Right atrium auricular region (tissue), 2 donors: ENCODE results near the gene SMAP2. TPM values are rescaled to one million over a fixed set of nuclear protein-coding genes. Genes with fewer than 3 reads are reported as not detected.
"Not testable (repeated sequence)": the region's sequence is repeated elsewhere in the genome, so short reads cannot be mapped to it uniquely, and the experiment has no call there.

Experiments
- DNase-seq: peaks from one replicate; pipeline ENCODE4 v3.0.0-alpha.2; 2019; ENCODE audit warnings: low spot score
- H3K27ac ChIP-seq, 2 donors: fragments of 200-600 bp; sonication (generic); 1 replicate in 1 of 2; 2 replicates in 1 of 2; pipeline ENCODE4 v1.5.1; 2016 to 2019
- H3K27me3 ChIP-seq, 2 donors: fragments of 200-600 bp; sonication (generic); one replicate each; pipeline versions ENCODE4 v1.5.1 to v1.6.0; 2017 to 2019
- H3K36me3 ChIP-seq: fragments of 200-600 bp; sonication (generic); one replicate; pipeline ENCODE4 v1.5.1; 2016
- H3K4me1 ChIP-seq, 2 donors: fragments of 200-600 bp; sonication (generic); one replicate each; pipeline versions ENCODE4 v1.5.1 to v1.6.0; 2017 to 2019
- H3K4me3 ChIP-seq, 2 donors: fragments of 200-600 bp; sonication (generic); 1 replicate in 1 of 2; 2 replicates in 1 of 2; pipeline ENCODE4 v1.5.1; 2017 to 2019; ENCODE audit warnings: mild to moderate bottlenecking in 1 of 2, moderate library complexity in 1 of 2
- H3K9me3 ChIP-seq, 2 donors: fragments of 200-600 bp; sonication (generic); one replicate each; pipeline ENCODE4 v1.5.1; 2019
- CTCF ChIP-seq, 2 donors: fragments of 200-600 bp; sonication (generic); IDR thresholded peaks; one replicate each; pipeline ENCODE4 v1.5.1; 2019; ENCODE audit warnings: antibody characterized with exemption in 2 of 2
- total RNA-seq, 2 donors: library from RNA; depleted of rRNA; stranded (reverse); fragments of >200 nt; gene quantifications; one replicate each; pipeline ENCODE4 v1.1.0, GENCODE V29; 2016

SMAP2 gene
- total RNA-seq, 2 donors from 2014 or later: 19.8 to 20.8 TPM

GRCh38 chr1:40385437-40386358 lies 12.2 kb downstream of the SMAP2 start:
- peaks cover 0 to 44% of the 10 kb centered on the region in 2 donors for H3K4me1 ChIP-seq
- no peaks in the 10 kb centered on the region for H3K36me3 ChIP-seq
- H3K9me3 ChIP-seq: no peaks in the 10 kb centered on the region
- no peak for TF ChIP-seq CTCF (IDR thresholded peaks at IDR 0.05)
- no peaks in the 10 kb centered on the region for H3K27me3 ChIP-seq
- H3K27ac ChIP-seq: peak overlapping the region; percentile 57 to 59
- no peak overlapping the region for H3K4me3 ChIP-seq
- DNase-seq: no peak

GRCh38 chr1:40386359-40386723 lies 12.8 kb downstream of the SMAP2 start:
- H3K27me3 ChIP-seq: no peaks in the 10 kb centered on the region
- DNase-seq: no peak
- no peaks in the 10 kb centered on the region for H3K9me3 ChIP-seq
- no peak overlapping the region for H3K4me3 ChIP-seq
- TF ChIP-seq CTCF (IDR thresholded peaks at IDR 0.05): no peak
- no peaks in the 10 kb centered on the region for H3K36me3 ChIP-seq
- H3K4me1 ChIP-seq: peaks cover 0 to 44% of the 10 kb centered on the region in 2 donors
- peak overlapping the region; percentile 57 to 59 for H3K27ac ChIP-seq

- peak overlapping the region; percentile 57 to 59 for H3K27ac ChIP-seq
- no peaks in the 10 kb centered on the region for H3K36me3 ChIP-seq
- TF ChIP-seq CTCF (IDR thresholded peaks at IDR 0.05): no peak
- H3K4me3 ChIP-seq: no peak overlapping the region
- peaks cover 0 to 44% of the 10 kb centered on the region in 2 donors for H3K4me1 ChIP-seq
- H3K27me3 ChIP-seq: no peaks in the 10 kb centered on the region
- no peaks in the 10 kb centered on the region for H3K9me3 ChIP-seq
- DNase-seq: no peak
Observed at GRCh38 chr1:40386796-40387195, 13.3 kb downstream of the SMAP2 start.

GRCh38 chr1:40387381-40388306 lies 14.1 kb downstream of the SMAP2 start:
- not testable (repeated sequence) for H3K9me3 ChIP-seq, H3K4me3 ChIP-seq, H3K27me3 ChIP-seq, DNase-seq, H3K36me3 ChIP-seq
- peak overlapping the region; percentile 45 to 59 for H3K27ac ChIP-seq
- H3K4me1 ChIP-seq: peaks cover 0 to 52% of the 10 kb centered on the region in 2 donors

GRCh38 chr1:40388456-40389321 lies 15.2 kb downstream of the SMAP2 start:
- H3K27me3 ChIP-seq, H3K4me3 ChIP-seq, H3K9me3 ChIP-seq, DNase-seq, H3K36me3 ChIP-seq: not testable (repeated sequence)
- peak overlapping the region; percentile 28 to 65 for H3K27ac ChIP-seq
- H3K4me1 ChIP-seq: peaks cover 0 to 44% of the 10 kb centered on the region in 2 donors

- peaks cover 0 to 40% of the 10 kb centered on the region in 2 donors for H3K4me1 ChIP-seq
- H3K4me3 ChIP-seq: no peak overlapping the region
- H3K27ac ChIP-seq: peak overlapping the region; percentile 28 to 65
- no peaks in the 10 kb centered on the region for H3K9me3 ChIP-seq
- no peaks in the 10 kb centered on the region for H3K27me3 ChIP-seq
- TF ChIP-seq CTCF (IDR thresholded peaks at IDR 0.05): no peak
- no peak for DNase-seq
- no peaks in the 10 kb centered on the region for H3K36me3 ChIP-seq
Observed at GRCh38 chr1:40389322-40389803, 15.8 kb downstream of the SMAP2 start.
